GM19438 (cell line): ENCODE data around the gene KRTAP9-7.
"Not testable (repeated sequence)": the region's sequence is repeated elsewhere in the genome, so short reads cannot be mapped to it uniquely, and the experiment has no call there.

Experiments
- ATAC-seq: cut with Tn5 transposase; IDR thresholded peaks from one replicate; pipeline ENCODE4 v1.9.1; 2021; ENCODE audit warnings: low read depth; ENCODE audit not compliant: unreplicated experiment

The KRTAP9-7 gene

DNA sequence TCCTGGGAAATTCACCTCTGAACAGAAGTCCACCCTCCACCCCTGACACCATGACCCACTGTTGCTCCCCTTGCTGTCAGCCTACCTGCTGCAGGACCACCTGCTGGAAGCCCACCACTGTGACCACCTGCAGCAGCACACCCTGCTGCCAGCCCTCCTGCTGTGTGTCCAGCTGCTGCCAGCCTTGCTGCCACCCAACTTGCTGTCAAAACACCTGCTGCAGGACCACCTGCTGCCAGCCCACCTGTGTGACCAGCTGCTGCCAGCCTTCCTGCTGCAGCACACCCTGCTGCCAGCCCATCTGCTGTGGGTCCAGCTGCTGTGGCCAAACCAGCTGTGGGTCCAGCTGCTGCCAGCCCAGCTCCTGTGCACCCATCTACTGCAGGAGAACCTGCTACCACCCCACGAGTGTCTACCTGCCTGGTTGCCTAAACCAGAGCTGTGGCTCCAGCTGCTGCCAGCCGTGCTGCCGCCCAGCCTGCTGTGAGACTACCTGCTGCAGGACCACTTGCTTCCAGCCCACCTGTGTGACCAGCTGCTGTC lies at the start of gene KRTAP9-7:
KRTAP9-7 (plus strand) TSS at position 51 of the 543 bp plus-strand sequence; CDS start at position 51, 0 bp downstream.
- ATAC-seq = not testable (repeated sequence)

DNA sequence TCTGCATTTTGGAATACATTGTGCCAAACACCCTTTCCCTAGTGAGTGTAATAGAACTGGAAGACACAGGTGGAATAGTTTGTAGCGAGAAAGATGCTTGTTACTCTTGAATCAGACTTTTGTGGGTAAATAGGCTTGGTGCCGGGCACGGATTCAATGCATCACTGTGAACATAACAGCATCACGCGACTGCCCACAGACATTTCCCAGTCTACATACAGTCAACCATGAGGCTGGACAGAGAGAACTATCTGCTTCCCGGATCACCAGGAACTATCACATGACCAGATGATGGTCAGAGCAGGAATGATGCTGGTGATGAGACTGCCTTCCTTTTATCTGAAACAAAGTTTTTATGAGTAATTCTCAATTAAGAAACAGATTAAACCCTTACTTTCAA lies 49.4 kb upstream of the KRTAP9-7 start:
- ATAC-seq = no peak

DNA sequence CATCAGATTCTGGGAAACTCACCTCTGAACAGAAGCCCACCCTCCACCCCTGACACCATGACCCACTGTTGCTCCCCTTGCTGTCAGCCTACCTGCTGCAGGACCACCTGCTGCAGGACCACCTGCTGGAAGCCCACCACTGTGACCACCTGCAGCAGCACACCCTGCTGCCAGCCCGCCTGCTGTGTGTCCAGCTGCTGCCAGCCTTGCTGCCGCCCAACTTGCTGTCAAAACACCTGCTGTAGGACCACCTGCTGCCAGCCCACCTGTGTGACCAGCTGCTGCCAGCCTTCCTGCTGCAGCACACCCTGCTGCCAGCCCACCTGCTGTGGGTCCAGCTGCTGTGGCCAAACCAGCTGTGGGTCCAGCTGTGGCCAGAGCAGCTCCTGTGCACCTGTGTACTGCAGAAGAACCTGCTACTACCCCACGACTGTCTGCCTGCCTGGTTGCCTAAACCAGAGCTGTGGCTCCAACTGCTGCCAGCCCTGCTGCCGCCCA lies 48.9 kb upstream of the KRTAP9-7 start, which contains the start of gene KRTAP9-2:
KRTAP9-2 (plus strand) TSS at position 51 of the 498 bp plus-strand sequence; CDS start at position 58, 7 bp downstream.
- ATAC-seq = not testable (repeated sequence)

GRCh38 chr17:41230094-41230493 lies 45.4 kb upstream of the KRTAP9-7 start:
- ATAC-seq = no peak

- ATAC-seq = no peak
Observed at GRCh38 chr17:41231731-41232130, 43.8 kb upstream of the KRTAP9-7 start.

- not testable (repeated sequence) for ATAC-seq
Observed at GRCh38 chr17:41232399-41233105, 42.9 kb upstream of the KRTAP9-7 start, which contains the start of gene KRTAP9-3. KRTAP9-3 (plus strand) TSS chr17:41232449; CDS start chr17:41232502, 53 bp downstream.

GRCh38 chr17:41237116-41237515 lies 38.4 kb upstream of the KRTAP9-7 start:
- not testable (repeated sequence) for ATAC-seq

DNA sequence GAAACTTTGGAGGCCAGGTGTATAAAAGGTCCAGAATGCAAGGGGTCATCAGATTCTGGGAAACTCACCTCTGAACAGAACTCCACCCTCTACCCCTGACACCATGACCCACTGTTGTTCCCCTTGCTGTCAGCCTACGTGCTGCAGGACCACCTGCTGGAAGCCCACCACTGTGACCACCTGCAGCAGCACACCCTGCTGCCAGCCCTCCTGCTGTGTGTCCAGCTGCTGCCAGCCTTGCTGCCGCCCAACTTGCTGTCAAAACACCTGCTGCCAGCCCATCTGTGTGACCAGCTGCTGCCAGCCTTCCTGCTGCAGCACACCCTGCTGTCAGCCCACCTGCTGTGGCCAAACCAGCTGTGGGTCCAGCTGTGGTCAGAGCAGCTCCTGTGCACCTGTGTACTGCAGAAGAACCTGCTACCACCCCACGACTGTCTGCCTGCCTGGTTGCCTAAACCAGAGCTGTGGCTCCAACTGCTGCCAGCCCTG lies 37.5 kb upstream of the KRTAP9-7 start, which contains the start of gene KRTAP9-8:
KRTAP9-8 (plus strand) TSS at position 51 of the 489 bp plus-strand sequence; CDS start at position 104, 53 bp downstream.
- not testable (repeated sequence) for ATAC-seq

DNA sequence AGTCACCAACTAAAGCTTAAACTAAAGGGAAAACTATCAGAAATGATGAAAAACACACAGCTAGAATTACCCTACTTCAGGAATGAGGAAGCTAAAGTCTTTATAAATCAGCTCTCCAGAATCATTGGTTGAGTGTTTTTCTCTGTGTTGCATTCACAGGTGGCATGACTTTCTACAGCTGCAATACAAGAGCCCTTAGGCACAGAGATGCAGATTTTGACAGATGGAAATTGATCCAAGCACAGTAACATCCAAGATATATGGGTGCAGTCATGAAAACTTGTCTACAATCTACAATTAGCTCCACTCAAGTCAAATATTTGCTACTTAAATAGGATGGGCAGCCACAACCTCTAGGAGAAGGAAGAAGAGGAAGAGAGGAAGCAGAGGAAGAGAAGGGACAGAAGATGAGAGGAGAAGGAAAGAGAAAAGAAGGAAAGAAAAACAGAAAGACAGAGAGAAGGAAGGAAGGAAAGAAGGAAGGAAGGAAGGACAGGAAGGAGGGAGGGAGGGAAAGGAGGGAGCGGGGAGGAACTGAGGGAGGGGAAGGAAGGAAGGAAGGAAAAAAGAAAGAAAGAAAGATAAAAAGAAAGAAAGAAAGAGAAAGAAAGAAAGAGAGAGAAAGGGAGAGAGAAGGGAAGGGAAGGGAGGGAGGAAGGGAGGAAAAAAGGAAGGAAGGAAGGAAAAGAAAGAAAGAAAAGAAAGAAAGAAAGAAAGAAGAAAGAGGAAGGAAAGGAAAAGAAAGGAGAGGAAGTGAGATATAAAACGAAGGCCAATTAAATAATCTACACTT lies 28.3 kb upstream of the KRTAP9-7 start:
- ATAC-seq = not testable (repeated sequence)

DNA sequence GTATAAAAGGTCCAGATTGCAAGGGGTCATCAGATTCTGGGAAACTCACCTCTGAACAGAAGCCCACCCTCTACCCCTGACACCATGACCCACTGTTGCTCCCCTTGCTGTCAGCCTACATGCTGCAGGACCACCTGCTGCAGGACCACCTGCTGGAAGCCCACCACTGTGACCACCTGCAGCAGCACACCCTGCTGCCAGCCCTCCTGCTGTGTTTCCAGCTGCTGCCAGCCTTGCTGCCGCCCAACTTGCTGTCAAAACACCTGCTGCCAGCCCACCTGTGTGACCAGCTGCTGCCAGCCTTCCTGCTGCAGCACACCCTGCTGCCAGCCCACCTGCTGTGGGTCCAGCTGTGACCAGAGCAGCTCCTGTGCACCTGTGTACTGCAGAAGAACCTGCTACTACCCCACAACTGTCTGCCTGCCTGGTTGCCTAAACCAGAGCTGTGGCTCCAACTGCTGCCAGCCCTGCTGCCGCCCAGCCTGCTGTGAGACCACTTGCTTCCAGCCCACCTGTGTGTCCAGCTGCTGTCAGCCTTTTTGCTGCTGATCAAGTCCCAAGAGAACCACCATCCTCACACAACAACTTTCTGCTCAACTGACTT lies 25.8 kb upstream of the KRTAP9-7 start, which contains the start of gene KRTAP9-4:
KRTAP9-4 (plus strand) TSS at position 51 of the 604 bp plus-strand sequence; CDS start at position 85, 34 bp downstream.
- not testable (repeated sequence) for ATAC-seq

DNA sequence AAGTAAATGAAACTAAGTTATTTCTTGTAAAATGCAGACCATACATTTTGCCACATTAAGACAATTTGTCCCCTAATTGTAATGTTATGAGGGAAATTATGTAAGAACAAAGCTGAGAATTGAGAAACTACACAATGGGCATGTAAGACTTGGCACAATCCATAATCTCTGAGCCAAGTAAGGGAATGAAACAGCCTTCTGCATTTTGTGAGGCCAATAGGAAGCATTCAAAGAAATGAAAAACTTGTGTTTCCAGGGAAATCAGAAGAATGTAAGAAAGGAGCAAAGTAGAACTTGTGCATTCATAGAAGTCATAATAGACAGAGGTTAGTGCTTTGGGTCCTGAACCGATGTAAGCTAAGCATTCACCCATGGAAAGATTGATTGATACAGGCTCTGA lies 24.2 kb upstream of the KRTAP9-7 start:
- no peak for ATAC-seq

GRCh38 chr17:41254861-41255260 lies 20.6 kb upstream of the KRTAP9-7 start:
- ATAC-seq = no peak

GRCh38 chr17:41255381-41256290 lies 19.9 kb upstream of the KRTAP9-7 start, which contains the start of gene KRTAP9-9:
KRTAP9-9 (plus strand) TSS chr17:41255384.
- ATAC-seq = not testable (repeated sequence)

- no peak for ATAC-seq
Observed at GRCh38 chr17:41256291-41256685, 19.2 kb upstream of the KRTAP9-7 start.

GRCh38 chr17:41258406-41258805 lies 17.1 kb upstream of the KRTAP9-7 start:
- ATAC-seq = no peak

DNA sequence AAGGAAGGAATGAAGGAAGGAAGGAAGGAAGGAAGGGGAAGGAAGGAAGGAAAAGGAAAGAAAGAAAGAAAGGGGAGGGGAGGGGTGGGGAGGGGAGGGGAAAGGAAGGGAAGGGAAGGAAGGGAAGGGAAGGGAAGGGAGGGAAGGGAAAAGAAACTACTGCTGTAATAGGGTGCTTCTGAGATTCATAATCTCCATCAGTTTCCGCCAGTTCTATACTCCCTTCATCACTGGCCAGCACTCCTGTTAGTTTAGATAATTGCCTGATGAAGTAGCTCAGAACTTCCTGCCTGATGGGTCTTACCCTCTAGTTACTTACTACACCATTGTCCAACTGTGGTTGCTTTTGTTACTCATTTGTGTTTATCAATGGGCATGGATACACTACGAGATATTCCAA lies 12.3 kb upstream of the KRTAP9-7 start:
- ATAC-seq = no peak

DNA sequence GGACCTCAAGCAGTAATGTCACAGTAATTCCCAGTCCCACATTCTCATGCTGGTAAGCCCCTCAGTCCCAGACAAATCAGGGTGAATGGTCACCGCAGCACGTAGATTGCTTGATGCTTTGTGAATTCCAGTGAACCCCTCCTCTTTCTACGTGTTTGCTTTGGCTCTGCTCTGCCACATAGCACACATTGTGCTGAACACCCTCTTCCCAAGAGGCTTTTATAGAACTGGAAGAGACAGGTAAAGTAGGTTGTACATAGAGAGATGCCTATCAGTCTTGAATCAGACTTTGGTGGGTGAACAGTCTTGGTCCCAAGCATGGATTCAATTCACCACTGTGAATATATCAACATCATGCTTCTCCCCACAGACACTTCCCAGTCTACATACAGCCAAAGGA lies 10.9 kb upstream of the KRTAP9-7 start:
- no peak for ATAC-seq

- ATAC-seq = no peak
Observed at GRCh38 chr17:41265078-41265477, 10.4 kb upstream of the KRTAP9-7 start, which contains the start of gene KRTAP9-6. KRTAP9-6 (plus strand) TSS chr17:41265378; CDS start chr17:41265378, 0 bp downstream.

DNA sequence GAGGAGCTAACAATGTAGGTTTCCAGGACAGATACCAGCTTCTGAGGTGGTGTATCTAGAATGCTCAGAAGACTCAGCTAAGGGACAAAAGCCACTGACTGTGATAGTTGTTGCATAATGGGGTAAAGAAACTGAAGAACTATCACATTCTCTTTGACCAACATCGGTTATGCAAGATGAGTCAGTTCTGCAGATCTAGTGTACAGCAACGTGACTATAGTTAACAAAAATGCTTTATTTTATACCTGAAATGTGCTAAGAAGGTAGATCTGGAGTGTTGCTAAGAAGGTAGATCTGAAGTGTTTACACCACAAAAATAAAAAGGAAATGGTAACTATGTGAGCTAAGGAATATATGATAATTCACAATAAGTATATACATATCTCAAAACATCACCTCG lies 7.8 kb upstream of the KRTAP9-7 start:
- no peak for ATAC-seq
